HG02840 (cell line): ENCODE measurements around the gene ITPRIP.

ENCODE experiments used
- ATAC-seq: cut with Tn5 transposase; IDR thresholded peaks from one replicate; pipeline ENCODE4 v1.9.1; 2021; ENCODE audit warnings: mild to moderate bottlenecking, moderate library complexity, moderate number of reproducible peaks; ENCODE audit not compliant: unreplicated experiment, low FRiP score

The ITPRIP gene

DNA sequence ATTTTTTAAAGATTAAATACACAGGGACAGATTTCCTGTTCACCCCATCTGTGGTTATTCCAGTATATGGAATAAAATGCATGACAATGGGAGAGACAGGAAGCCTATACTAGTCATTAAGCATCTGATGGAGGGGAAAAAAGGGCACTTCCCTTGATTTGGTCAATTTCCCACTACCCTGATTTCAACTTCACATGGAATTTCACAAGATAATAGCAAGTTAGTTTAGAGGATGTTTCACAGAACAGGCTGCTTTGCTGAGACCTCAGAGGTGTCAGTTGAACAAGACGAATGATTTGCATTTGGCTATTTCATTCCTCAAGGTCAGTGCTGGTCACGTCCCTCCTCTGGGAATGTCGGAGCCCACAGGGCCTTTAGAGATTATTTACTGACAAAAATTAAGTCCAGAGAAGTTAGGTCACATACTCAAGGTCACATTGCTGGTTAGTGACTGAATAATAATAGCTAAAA lies 4.7 kb upstream of the ITPRIP start:
- ATAC-seq: no peak

DNA sequence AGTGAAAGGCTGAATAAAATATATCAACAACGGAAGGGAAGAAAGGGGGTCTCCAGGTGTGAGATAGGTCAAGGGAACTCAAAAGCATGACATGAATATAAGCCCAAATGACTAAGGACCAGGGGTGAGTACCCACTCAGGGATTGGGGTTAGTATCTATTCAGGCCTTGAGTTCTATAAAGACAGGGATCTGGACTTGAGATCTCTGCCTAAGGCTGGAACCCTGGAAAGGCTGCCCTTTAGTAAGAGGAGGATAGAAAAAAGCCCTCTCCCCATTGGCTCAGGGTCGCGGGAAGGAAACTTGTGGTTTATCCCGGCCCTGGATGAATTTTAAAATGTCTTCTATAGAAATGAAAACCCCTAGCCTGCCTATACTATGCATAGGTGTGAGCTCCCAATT lies 2.4 kb upstream of the ITPRIP start:
- ATAC-seq: no peak

DNA sequence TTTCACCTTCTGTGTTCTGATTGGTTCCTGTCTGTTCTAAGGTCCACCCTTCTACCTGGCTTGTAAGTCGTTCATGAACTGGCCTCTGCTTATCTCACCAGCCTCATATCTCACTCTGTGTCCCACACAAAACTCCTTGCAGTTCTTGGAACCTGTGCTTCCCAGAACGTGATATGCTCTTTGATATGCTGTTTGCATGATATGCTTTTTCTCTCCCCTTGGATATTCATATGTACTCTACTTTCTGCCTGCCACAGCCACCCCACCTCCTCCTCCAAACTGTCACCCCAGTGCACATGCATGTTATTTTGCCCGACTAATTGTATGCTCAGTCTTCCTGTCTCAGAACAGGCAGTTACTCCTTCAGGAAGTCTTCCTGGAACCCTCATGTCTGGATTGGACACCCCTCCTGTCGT lies 1.9 kb upstream of the ITPRIP start:
- ATAC-seq: no peak

DNA sequence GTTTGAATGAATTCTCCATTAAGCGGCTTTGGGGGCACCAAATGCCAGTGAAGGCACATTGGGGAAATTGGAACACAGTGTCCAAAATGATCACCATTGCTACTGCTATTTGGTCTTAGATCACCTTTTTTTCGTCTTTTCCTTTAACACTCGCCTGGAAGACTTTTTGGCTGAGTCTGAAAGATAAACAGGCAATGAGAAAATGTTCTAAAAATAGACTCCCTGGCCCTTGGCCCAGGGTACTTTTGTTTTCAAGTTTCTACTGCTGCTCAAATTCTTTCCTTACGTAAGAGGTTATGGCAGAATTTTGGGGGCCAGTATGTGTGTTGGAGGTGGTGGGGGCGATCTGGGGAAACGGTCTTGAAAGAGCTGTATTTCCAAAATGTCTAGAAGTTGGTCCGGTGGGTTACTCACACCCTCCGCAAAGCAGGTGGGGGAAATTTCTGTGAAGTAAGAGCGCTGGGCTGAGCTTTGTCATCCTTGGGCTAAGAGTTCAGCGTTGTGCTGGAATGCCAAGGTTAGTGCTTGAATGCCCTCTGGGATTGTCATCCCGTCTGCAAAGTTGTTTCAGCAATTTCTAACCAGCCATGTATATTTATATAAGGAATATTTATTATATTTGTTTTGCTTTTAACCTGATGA lies 1.3 kb upstream of the ITPRIP start:
- no peak for ATAC-seq

DNA sequence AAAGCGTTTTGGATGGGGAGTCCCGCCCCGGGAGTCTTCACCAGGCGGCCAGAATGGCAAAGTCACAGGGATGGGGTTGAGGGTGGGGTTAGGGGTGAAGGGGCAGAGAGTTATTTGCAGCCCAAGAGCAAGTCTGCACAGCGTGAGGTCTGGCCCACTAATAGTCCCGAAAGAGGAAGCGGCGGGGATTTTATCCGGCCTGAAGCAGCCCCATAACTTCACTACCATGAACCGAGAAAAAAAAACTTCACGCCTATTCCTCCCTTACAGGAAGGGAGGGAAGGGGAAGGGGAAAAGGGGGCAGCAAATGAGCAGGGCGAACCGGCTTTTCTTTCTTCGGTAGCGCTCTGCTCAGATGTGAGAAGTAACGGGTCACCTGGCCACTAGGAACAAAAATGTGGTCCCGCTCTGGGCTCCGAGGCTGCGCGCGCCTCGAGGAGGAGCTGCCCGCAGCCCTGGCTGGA lies 712 bp downstream of the ITPRIP start:
- peak; percentile 42 for ATAC-seq

DNA sequence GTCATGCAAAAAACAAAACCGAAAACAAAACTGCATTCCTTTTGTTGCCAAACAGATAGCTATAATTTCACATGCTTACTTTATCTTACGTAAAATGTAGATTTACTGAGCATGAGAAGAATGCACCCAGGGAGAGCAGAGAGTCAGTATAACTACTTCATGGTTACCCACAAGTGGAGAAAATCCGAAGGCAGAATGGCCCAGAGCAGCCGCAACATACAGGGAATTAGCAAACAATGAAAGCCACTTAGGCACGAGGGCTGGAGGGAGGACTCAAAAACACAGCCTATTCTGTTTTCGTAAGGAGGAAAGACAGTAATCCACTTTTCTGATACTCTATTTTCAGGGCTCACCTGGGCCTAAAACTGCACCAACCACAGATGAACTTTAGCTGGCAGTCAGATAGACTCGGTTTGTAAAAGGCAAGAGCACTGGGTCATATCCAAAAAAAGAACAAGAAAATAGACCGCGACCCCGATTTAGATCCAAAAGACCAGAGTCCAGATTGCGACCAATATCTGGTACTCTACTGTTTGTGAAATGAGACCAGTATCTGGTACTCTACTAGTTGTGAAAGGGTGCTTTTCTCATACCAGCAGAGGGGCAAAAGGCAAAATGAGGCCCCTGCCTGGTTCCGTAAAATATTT lies 1.3 kb downstream of the ITPRIP start:
- ATAC-seq: no peak

DNA sequence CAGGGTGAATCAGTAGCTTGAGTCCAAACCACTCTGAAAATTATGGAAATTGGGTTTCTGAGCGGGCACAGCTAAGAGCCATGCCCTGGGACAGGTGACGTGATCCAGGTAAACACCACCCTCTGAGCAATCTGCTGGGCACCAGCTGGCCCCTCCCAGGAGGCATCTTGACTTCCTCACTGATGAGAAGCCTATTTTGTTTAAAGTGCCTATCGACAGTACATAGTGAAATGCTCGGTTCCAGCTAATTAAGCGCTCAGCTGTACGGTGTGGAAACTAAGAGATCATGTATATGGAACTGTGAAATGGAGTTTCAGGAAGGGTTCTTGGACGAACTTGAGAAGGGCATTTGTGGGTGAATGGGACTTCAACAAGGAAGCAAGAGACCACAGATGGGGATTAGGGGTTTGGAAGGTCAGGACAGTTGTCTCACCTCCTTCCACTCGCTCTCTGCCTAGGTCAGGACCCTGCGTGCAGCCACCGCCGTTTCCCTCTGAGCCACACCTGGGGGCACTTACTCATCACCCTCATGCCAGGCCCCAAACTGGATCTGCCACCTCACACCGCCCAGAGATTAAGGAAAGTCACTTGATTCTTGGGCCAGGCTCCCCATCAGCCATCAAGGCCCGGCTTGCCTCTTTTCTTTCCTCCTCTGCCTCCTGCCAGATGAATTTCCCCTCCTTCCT lies 3.2 kb downstream of the ITPRIP start:
- ATAC-seq: no peak

DNA sequence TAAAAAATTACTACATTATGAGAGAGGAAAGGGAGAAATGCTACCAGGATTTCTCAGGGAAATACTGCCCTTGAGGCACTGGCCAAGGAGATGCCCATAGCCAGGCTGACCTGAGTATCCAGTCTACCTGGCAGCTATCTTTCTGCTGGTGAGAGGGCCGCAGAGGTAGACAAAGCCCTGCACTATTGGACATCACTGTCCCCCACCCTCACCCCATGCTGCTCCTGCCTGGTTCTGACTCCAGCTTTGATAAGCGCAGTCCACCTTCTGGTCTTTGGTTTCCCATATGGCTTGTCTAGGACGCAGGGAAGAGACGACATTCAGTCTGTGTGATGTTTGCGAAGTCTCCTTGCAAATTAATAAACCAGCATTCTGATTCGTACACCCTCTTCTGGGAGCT lies 3.7 kb downstream of the ITPRIP start:
- ATAC-seq: no peak

DNA sequence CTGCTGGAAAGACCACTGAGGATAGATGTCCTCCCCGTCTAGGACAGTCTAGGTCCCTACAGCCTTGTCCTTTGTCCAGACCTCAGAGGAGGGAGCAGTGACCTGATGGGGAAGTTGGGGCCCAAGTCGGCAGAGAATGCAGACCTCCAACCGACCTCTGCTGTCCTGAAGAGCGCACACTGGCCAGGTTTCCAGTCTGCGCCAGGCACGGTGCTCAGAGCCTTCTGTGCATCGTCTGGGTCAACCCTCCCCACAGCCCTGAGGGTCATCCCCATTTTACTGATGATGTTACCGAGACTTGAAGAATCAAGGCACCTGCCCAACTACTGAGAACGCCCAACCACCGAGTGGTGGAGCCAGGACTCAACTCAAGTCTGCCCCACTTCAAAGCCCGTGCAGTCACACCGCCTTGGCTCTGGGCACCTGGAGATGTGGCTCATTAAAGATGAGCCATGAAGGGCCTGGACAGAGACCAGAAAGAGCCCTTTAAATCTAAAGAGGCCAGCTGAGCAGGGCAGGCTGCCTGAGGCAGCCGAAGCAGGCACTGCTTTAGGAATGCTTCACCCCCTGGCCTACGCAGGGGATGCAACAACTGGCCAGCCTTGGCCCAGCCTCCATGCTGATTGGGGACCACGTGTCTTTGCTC lies 4.4 kb downstream of the ITPRIP start:
- ATAC-seq: no peak

DNA sequence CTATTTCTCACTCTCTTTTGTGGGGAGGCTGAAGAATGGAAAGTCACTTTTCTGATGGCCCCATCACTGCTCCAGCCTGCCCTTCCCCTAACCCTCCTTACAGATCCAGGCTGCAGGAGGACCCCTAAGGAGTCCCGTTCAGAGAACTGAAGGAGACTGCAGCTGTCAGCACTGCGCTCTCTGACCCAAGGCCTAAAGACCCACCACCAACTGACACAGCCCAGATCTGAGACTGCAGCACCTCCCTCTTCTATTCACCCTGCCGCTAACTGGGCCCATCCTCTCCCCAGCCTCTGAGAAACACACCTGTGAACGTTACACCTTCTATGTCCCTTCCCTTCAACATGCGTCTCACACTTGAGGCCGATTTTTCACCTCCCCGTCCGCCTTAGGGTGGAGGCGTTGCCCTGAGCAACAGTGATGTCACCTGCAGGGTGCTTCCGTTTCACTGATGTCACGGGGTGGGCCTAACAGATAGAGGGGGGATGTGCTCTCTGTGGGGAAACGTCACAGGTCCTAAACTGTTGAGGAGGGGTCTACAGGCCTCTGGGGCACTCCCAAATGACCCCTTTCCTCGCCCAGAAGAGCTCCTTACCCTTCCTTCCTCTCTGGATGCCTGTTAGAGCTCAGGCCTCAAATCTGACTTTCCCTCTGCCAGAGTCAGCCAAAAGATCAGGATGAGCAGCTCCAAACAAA lies 5.1 kb downstream of the ITPRIP start:
- no peak for ATAC-seq

DNA sequence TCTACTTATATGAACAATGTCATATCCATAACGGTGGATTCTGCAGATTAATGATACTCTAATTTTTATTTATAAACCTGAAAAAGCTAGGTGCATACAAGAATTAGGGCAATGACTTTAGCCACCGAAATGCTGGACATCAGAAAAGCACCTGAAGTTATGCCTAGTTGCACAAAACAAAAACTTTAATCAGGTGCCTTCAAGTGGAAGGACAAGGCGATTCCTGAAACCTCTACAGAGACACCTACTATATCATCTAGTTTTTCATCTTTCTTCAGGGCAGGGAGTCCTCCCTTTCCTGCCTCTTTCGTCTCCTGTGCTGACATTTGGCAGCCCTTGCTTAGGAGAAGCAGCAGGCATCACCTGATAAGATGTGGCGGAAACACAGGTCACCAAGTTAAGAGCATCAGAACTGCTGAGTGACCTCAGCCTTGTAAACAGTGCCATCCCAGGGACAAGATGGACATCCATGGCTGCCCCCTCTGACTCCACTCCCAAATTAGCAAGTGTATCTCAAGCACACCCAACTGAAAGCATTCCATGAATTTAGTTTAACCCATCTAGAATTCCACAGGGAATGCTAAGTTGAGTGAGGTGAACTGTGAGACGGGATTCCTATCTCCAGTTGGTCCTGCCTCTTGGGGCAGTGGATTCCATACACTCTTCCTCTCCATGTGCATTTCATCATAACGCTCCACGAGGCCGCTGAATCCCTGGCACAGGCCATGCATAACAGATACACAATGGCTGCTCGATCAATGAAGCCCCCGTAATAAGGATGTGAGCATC lies 5.8 kb downstream of the ITPRIP start:
- no peak for ATAC-seq

DNA sequence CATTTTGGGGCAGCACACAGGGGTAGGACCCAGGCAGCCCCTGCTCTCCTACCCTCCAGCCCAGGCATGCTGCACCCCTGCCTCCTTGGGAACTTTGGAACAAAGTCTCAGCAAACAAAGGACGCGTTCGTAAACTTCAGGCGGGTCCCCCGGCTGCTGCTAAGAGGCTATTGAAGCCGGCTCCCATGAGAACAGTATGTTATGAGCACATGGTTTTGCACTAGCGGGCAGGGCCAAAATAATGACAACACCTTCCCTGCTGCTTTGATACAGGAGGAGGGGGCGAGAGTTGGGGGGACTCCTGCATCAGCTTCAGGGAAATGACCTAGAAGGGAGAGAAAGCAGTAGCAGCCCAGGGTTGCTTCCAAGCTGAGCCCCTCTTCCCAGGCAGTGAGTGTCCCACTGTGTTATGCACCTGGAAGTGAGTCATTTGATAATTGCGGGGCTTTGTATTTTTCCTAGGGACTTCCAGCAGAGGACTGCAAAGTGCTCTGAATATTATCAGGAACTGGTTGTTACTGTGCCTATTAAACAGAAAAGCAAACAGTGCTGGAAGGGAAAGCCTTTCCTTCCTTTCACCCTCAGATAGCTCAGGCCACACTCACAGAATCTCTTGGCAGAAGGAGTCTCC lies 6.9 kb downstream of the ITPRIP start:
- ATAC-seq: no peak

DNA sequence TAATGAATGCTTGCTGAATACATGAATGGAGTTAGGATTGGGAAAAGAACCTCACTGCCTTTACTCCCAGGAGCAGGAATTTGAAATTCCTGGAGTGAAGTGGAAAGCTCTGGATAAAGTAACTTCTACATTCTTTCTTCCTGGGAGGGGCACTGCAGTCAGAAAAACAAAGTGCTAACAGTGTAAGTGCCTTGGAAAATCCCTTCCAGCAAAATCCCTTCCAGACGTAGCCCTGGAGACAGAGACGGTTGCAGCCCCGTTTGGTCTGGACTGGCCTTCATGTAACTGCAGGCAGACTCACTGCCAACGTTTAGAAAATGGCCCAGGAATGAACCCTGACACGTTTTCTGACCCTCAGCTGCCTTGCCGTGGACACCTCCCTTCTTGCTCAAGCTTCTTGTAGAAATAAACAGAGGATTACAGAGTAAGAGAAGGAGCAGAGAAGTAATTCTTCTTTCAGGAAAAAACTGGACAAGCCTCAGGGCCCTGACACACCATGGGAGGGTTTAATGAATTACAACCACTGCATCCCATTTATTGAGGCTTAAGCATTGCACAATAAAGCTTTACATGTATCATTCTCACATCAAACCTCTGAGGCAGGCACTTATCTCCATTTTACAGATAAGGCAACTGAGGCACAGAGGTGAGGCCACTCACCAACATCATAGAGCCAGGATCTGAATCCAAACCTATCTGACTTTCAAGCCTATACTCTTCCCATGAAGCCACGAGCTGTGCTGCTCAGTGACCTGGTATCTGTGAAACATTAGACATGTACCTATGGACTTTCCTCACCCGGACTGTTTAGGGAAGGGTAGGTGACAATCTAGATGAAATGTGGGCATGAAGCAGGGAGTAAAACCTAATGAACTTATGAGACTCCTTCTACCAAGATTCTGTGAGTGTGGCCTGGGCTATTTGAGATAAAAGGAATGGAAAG lies 7.8 kb downstream of the ITPRIP start:
- no peak for ATAC-seq

DNA sequence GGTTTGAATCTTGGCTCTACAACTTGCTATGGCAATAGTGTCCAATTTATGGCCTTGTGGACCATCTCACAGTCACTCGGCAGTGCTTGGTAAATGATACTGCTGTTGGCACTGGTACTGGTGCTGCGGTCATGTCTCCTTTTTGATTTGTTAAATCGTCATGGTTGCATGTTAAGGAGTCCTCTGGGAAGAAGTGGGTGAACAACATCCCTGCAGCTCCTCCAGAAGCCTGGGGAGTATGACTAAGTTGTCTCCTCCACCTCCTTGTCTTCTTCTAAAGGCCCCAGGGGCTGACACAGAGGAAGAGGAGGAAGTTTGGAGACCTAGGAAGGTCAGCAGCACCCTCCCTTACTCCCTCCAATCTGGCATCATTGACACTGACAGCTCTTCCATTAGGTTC lies 8.5 kb downstream of the ITPRIP start:
- ATAC-seq: no peak

DNA sequence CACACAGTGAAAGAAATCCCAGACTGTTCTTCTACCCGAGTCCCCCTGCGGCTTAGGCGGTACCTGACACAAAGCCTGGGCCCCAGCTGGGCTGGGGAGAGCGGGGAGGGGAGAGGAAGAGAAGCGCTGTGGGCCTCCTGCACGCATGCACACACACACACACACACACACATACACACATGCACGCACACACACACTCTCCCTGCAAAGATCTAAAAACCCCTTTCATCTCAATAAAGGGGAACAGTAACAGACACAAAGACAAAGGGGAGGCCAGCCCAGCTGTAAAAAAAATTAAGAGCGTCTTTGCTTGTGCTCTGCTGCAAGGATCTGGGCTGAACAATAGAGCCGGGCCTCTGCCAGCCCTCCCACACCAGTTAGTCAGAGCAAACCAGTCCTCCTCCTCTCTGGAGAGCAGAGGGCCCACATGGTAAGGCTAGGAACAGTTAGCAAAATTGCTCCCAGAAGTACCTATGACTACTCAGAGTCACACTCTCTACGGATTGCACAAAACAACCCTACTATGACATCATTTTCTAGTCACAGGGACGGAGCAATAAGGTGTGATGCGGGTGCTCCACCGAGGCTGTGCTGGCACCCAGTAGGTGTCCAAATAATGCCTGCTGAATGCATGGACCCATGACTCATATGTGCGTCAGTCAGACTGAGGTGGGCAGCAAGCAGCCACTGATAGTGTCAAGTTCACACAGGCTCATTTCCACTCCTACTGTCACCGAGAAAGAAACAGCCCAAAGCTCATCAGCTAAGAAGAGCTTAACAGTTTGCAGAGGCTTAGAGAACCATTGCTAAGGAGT lies 9.2 kb downstream of the ITPRIP start:
- peak; percentile 48 for ATAC-seq

DNA sequence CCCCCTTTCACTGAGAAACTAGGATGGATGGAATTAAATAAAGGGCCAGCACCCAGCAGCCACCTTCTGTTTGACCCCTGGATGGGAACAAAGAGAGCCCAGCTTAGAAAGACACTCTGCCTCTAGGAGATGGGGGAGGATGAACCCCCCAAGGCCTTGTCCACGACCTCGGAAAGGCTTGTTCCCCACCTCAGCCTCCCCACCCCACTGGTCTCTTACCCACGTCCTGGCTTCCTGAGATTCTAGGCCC lies 9.7 kb downstream of the ITPRIP start:
- peak; percentile 10 for ATAC-seq

DNA sequence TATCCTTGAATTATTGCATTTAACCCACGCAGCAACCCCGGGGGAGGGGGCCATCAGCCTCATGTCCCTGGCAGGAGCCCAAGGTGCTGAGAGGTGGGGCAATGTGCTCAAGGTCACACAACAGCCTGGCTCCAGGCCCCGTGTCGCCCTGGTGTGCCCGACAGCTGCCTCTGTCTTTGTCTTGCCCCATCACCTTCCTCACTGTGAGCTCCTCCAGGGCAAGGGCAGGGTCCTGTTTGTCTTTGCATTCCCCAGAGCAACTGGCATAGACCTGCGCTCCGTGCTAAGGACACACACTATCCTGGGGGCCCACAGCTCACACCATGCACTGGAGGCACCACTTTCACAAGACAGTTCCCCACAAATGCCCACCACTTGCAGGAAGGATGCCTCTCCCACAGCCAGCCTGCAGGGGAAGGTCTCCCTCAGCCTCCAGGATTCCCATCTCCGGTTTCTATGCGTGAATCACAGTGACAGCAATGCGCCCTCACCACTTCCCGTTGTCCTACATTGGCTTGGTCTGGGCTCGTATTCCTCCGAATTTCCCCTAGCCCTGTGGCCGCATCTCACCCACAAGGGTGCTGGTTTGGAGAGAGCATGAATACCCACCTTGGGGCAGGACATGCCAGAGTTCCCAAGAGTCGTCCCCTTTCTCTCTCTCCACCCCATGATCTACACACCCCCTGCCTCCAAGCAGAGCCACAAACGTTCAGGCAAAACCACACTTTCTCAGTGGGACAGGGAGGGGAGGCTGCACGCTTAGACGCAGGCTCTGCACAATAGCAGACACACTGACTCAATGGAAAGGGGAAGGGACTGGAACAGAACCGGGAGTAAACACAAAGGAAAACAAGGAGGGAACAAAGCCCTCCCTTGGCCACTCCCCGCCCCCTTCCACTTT lies 10.3 kb downstream of the ITPRIP start:
- no peak for ATAC-seq
